Right cardiac atrium (tissue), 5 donors: ENCODE measurements around the gene ASPM. TPM values are rescaled to one million over a fixed set of nuclear protein-coding genes. Genes with fewer than 3 reads are reported as not detected.

Source experiments
- ATAC-seq, 2 donors: fragments of 200-7000 bp; cut with Tn5 transposase; one replicate each; pipeline versions ENCODE4 v1.8.0 to v1.9.1; 2020; ENCODE audit warnings: moderate library complexity in 2 of 2, mild to moderate bottlenecking in 1 of 2
- DNase-seq, 3 donors: peaks; one replicate each; pipeline ENCODE4 v3.0.0-alpha.2; 2020
- H3K27ac ChIP-seq: one replicate; pipeline ENCODE4 v1.5.1; 2013; ENCODE audit warnings: mild to moderate bottlenecking, low read length, control low read depth, moderate library complexity
- H3K27me3 ChIP-seq: one replicate; pipeline ENCODE4 v1.6.1; 2013; ENCODE audit not compliant: control insufficient read depth, insufficient read depth
- H3K4me1 ChIP-seq: one replicate; pipeline ENCODE4 v1.6.1; 2013; ENCODE audit warnings: low read length; ENCODE audit not compliant: control insufficient read depth, insufficient read depth
- H3K4me3 ChIP-seq: one replicate; pipeline ENCODE4 v1.5.1; 2013; ENCODE audit warnings: low read length, control low read depth
- H3K9me3 ChIP-seq: one replicate; pipeline ENCODE4 v1.6.1; 2013; ENCODE audit warnings: low read length; ENCODE audit not compliant: control insufficient read depth
- WGBS: extraction: QIAGEN DNeasy Blood & Tissue Kit; methylation state at CpG from one replicate; pipeline ENCODE4 v1.1.7; 2013; 5-methylcytosine and 5-hydroxymethylcytosine counted together
- intact Hi-C, 4 donors: fragments of 100-400 bp; cut with DNase I; formaldehyde crosslinking; loops; one replicate each; pipeline versions ENCODE4 v1.11.0 to v1.14.0; 2022 to 2023
- polyA plus RNA-seq: library from polyadenylated mRNA; stranded (reverse); fragments of 200-250 nt; gene quantifications from one replicate; pipeline ENCODE4 v1.2.3, GENCODE V29; 2013
- total RNA-seq, 4 donors: library from RNA; stranded (reverse); fragmentation: NEBNext Ultra II Directional; extraction: Animal tissue kit (Norgen Biotek cat#: 25700); gene quantifications; one replicate each; pipeline ENCODE4 v1.2.1, GENCODE V29; 2021
- donor health status: healthy with polysubstance abuse.
- donor health status: DM: no; HTN: yes; CAD: no.
- donor health status: DM: no; HTN: no; CAD: no.
- donor health status: DM: no; HTN: yes; CAD: no; lungs with severe emphysema.
- donor health status: DM: yes; HTN: yes; CAD: no.

ASPM gene
- total and polyA plus RNA-seq, 5 donors = 0.05 to 0.91 (median 0.37) TPM

GRCh38 chr1:197141575-197141974, 4.9 kb downstream of the ASPM start:
- WGBS = 77% methylated on average over 1 of the region's 1 CpG
- ATAC-seq = no peak

GRCh38 chr1:197140121-197140520, 6.3 kb downstream of the ASPM start:
- no peaks in the 10 kb centered on the region for H3K9me3 ChIP-seq
- DNase-seq (no peak), ATAC-seq (no peak)
- intact Hi-C loops = no loop called here
- no peak overlapping the region for H3K4me3 ChIP-seq
- 68% methylated on average over 2 of the region's 2 CpGs for WGBS
- no peaks in the 10 kb centered on the region for H3K4me1 ChIP-seq
- no peaks in the 10 kb centered on the region for H3K27me3 ChIP-seq
- H3K27ac ChIP-seq = no peak overlapping the region

More at GRCh38 chr1:197141575-197141974, 4.9 kb downstream of the ASPM start:
- no peak overlapping the region for H3K4me3 ChIP-seq
- DNase-seq = no peak
- H3K27ac ChIP-seq = no peak overlapping the region
- H3K27me3 ChIP-seq = no peaks in the 10 kb centered on the region
- no peaks in the 10 kb centered on the region for H3K9me3 ChIP-seq
- intact Hi-C loops = no loop called here
- peaks cover 2% of the 10 kb centered on the region for H3K4me1 ChIP-seq

GRCh38 chr1:197139169-197139568, 7.3 kb downstream of the ASPM start:
- Histone ChIP-seq H3K27me3 (no peaks in the 10 kb centered on the region), H3K27ac (no peak overlapping the region), H3K4me1 (no peaks in the 10 kb centered on the region), H3K4me3 (no peak overlapping the region), H3K9me3 (no peaks in the 10 kb centered on the region)
- peak in 1 of 3 donors; percentile 36 for DNase-seq
- 95% methylated on average over 15 of the region's 15 CpGs for WGBS
- ATAC-seq = no peak
- intact Hi-C loops = no loop called here

GRCh38 chr1:197137322-197137721, 9.1 kb downstream of the ASPM start:
- no peak for ATAC-seq
- no peak overlapping the region for H3K27ac ChIP-seq
- DNase-seq = peak in 1 of 3 donors; percentile 10
- no peaks in the 10 kb centered on the region for H3K4me1 ChIP-seq
- intact Hi-C loops = no loop called here
- H3K27me3 ChIP-seq = no peaks in the 10 kb centered on the region
- WGBS = 82% methylated on average over 7 of the region's 7 CpGs
- no peaks in the 10 kb centered on the region for H3K9me3 ChIP-seq
- H3K4me3 ChIP-seq = no peak overlapping the region

GRCh38 chr1:197130677-197131304, 15.7 kb downstream of the ASPM start:
- ATAC-seq (no peak), DNase-seq (no peak)
- WGBS = 93% methylated on average over 2 of the region's 2 CpGs
- Histone ChIP-seq H3K27me3 (no peaks in the 10 kb centered on the region), H3K9me3 (no peaks in the 10 kb centered on the region), H3K4me3 (no peak overlapping the region), H3K27ac (no peak overlapping the region), H3K4me1 (no peaks in the 10 kb centered on the region)
- intact Hi-C loops = no loop called here

- intact Hi-C loops = no loop called here
- no peak overlapping the region for H3K4me3 ChIP-seq
- ATAC-seq = no peak
- no peak for DNase-seq
- WGBS = 71% methylated on average over 2 of the region's 2 CpGs
- H3K27me3 ChIP-seq = no peaks in the 10 kb centered on the region
- no peaks in the 10 kb centered on the region for H3K4me1 ChIP-seq
- H3K9me3 ChIP-seq = no peaks in the 10 kb centered on the region
- H3K27ac ChIP-seq = no peak overlapping the region
Observed at GRCh38 chr1:197129698-197130097, 16.8 kb downstream of the ASPM start.

GRCh38 chr1:197127246-197127912, 19.1 kb downstream of the ASPM start:
- Histone ChIP-seq H3K4me1 (no peaks in the 10 kb centered on the region), H3K27ac (no peak overlapping the region), H3K9me3 (no peaks in the 10 kb centered on the region), H3K4me3 (no peak overlapping the region), H3K27me3 (no peaks in the 10 kb centered on the region)
- 92% methylated on average over 2 of the region's 2 CpGs for WGBS
- ATAC-seq = no peak
- intact Hi-C loops = no loop called here
- DNase-seq = no peak

GRCh38 chr1:197126691-197127090, 19.8 kb downstream of the ASPM start:
- WGBS = 41% methylated on average over 3 of the region's 3 CpGs

GRCh38 chr1:197124376-197124775, 22.1 kb downstream of the ASPM start:
- H3K27ac ChIP-seq = no peak overlapping the region
- ATAC-seq (no peak), DNase-seq (no peak)
- no peaks in the 10 kb centered on the region for H3K27me3 ChIP-seq
- no peaks in the 10 kb centered on the region for H3K9me3 ChIP-seq
- WGBS = 88% methylated on average over 1 of the region's 1 CpG
- H3K4me3 ChIP-seq = no peak overlapping the region
- intact Hi-C loops = no loop called here
- H3K4me1 ChIP-seq = no peaks in the 10 kb centered on the region

More at GRCh38 chr1:197126691-197127090, 19.8 kb downstream of the ASPM start:
- Histone ChIP-seq H3K27ac (no peak overlapping the region), H3K4me3 (no peak overlapping the region), H3K27me3 (no peaks in the 10 kb centered on the region), H3K9me3 (no peaks in the 10 kb centered on the region), H3K4me1 (no peaks in the 10 kb centered on the region)
- no peak for DNase-seq
- intact Hi-C loops = no loop called here
- ATAC-seq = no peak

- Histone ChIP-seq H3K9me3 (no peaks in the 10 kb centered on the region), H3K27ac (no peak overlapping the region), H3K4me3 (no peak overlapping the region), H3K27me3 (no peaks in the 10 kb centered on the region), H3K4me1 (no peaks in the 10 kb centered on the region)
- intact Hi-C loops = no loop called here
- WGBS = 96% methylated on average over 2 of the region's 2 CpGs
- no peak for ATAC-seq
- no peak for DNase-seq
Observed at GRCh38 chr1:197116156-197116555, 30.3 kb downstream of the ASPM start.

GRCh38 chr1:197106869-197107268, 39.6 kb downstream of the ASPM start:
- no peak for ATAC-seq
- no peak overlapping the region for H3K27ac ChIP-seq
- no peak overlapping the region for H3K4me3 ChIP-seq
- no peaks in the 10 kb centered on the region for H3K4me1 ChIP-seq
- no peak for DNase-seq
- 98% methylated on average over 1 of the region's 1 CpG for WGBS
- H3K9me3 ChIP-seq = no peaks in the 10 kb centered on the region
- H3K27me3 ChIP-seq = no peaks in the 10 kb centered on the region
- intact Hi-C loops = no loop called here
